Spleen (tissue), 7 donors: ENCODE data around the gene TOR3A.

Experiments
- CTCF ChIP-seq, 11 experiments: fragments of 200-600 bp in 7 of 11; fragments of 450-650 bp in 4 of 11; sonication (generic) in 4 of 11; IDR thresholded peaks in 8 of 11; conservative IDR thresholded peaks in 3 of 11; 1 replicate in 7 of 11; 2 replicates in 4 of 11; pipeline versions ENCODE4 v1.4.0 to v1.8.0; 2016 to 2021; ENCODE audit warnings: antibody characterized with exemption in 11 of 11, inconsistent platforms in 4 of 11, mild to moderate bottlenecking in 1 of 11
- POLR2A ChIP-seq, 3 donors: fragments of 450-650 bp; IDR thresholded peaks; one replicate each; pipeline ENCODE4 v1.5.1; 2017; ENCODE audit warnings: antibody characterized with exemption in 3 of 3, mild to moderate bottlenecking in 1 of 3
- donor health status: DM: no; HTN: no; CAD: no; lungs with moderate emphysema.
- donor health status: DM: no; HTN: no; CAD: no.
- donor health status: DM: no; HTN: no; CAD: no.

GRCh38 chr1:179066471-179066870 lies 15.4 kb upstream of the TOR3A start:
- TF ChIP-seq POLR2A (IDR thresholded peaks at IDR 0.05), result no peak
- no peak for TF ChIP-seq CTCF (IDR thresholded peaks at IDR 0.05 in 8 of 11, conservative IDR thresholded peaks at IDR 0.05 in 3 of 11)
